HepG2 (cell line): ENCODE measurements around the gene GRB7. TPM values are rescaled to one million over a fixed set of nuclear protein-coding genes. Genes with fewer than 3 reads are reported as not detected.

ENCODE experiments used
- ATF3 ChIP-seq: sonication (generic); formaldehyde crosslinking; IDR thresholded peaks from 2 replicates; pipeline ENCODE4 v1.4.0; 2020; ENCODE audit warnings: missing genetic modification reagents
- CBX2 ChIP-seq, 2 experiments: fragments of 200-600 bp in 1 of 2; sonication (generic); formaldehyde crosslinking in 1 of 2; IDR thresholded peaks; 2 replicates each; pipeline versions ENCODE4 v1.7.0 to v1.8.1; 2018 to 2022; ENCODE audit warnings: low read depth in 2 of 2, low read length in 1 of 2, mild to moderate bottlenecking in 1 of 2, missing genetic modification reagents in 1 of 2
- EED ChIP-seq: sonication (generic); formaldehyde crosslinking; IDR thresholded peaks from 2 replicates; pipeline ENCODE4 v1.5.0; 2020; ENCODE audit warnings: mild to moderate bottlenecking, missing genetic modification reagents
- GRHL1 ChIP-seq: sonication (generic); formaldehyde crosslinking; conservative IDR thresholded peaks from 2 replicates; pipeline ENCODE4 v1.8.0; 2022; ENCODE audit warnings: missing genetic modification reagents
- KLF13 ChIP-seq: sonication (generic); formaldehyde crosslinking; IDR thresholded peaks from 2 replicates; pipeline ENCODE4 v1.4.0; 2020; ENCODE audit warnings: mild to moderate bottlenecking, missing genetic modification reagents
- MATR3 ChIP-seq: sonication (generic); formaldehyde crosslinking; IDR thresholded peaks from 2 replicates; pipeline ENCODE4 v1.4.0; 2020; ENCODE audit warnings: missing genetic modification reagents
- NFE2 ChIP-seq: sonication (generic); formaldehyde crosslinking; IDR thresholded peaks from 2 replicates; pipeline ENCODE4 v1.4.0; 2020; ENCODE audit warnings: missing genetic modification reagents
- NFE2L1 ChIP-seq: sonication (generic); formaldehyde crosslinking; IDR thresholded peaks from 2 replicates; pipeline ENCODE4 v1.4.0; 2020; ENCODE audit warnings: missing genetic modification reagents, mild to moderate bottlenecking, borderline replicate concordance
- NR1H2 ChIP-seq: sonication (generic); formaldehyde crosslinking; IDR thresholded peaks from 2 replicates; pipeline ENCODE4 v1.8.1; 2022; ENCODE audit warnings: low read depth, missing genetic modification reagents, borderline replicate concordance
- RELA ChIP-seq: sonication (generic); formaldehyde crosslinking; IDR thresholded peaks from 2 replicates; pipeline ENCODE4 v1.4.0; 2020; ENCODE audit warnings: missing genetic modification reagents
- TAF15 ChIP-seq: fragments of 200-400 bp; formaldehyde crosslinking; IDR thresholded peaks from one replicate; pipeline ENCODE4 v1.6.1; 2018; ENCODE audit warnings: mild to moderate bottlenecking, low read depth, low read length; ENCODE audit not compliant: poor library complexity, severe bottlenecking
- TBX3 ChIP-seq: fragments of 450-650 bp; IDR thresholded peaks from 2 replicates; pipeline ENCODE4 v1.6.1; 2017; ENCODE audit warnings: antibody characterized with exemption, mild to moderate bottlenecking, inconsistent platforms, borderline replicate concordance
- TRIM24 ChIP-seq: sonication (generic); formaldehyde crosslinking; IDR thresholded peaks from 2 replicates; pipeline ENCODE4 v1.8.0; 2022; ENCODE audit warnings: mild to moderate bottlenecking, missing genetic modification reagents
- ZBTB38 ChIP-seq: sonication (generic); formaldehyde crosslinking; IDR thresholded peaks from 2 replicates; pipeline ENCODE4 v1.5.1; 2020; ENCODE audit warnings: mild to moderate bottlenecking, missing genetic modification reagents
- ZNF329 ChIP-seq: sonication (generic); formaldehyde crosslinking; IDR thresholded peaks from 2 replicates; pipeline ENCODE4 v1.9.0; 2021; ENCODE audit warnings: low read depth, mild to moderate bottlenecking, missing genetic modification reagents
- ZNF432 ChIP-seq: sonication (generic); formaldehyde crosslinking; IDR thresholded peaks from 2 replicates; pipeline ENCODE4 v1.5.0; 2020; ENCODE audit warnings: missing genetic modification reagents, mild to moderate bottlenecking, borderline replicate concordance
- ZNF510 ChIP-seq: sonication (generic); formaldehyde crosslinking; IDR thresholded peaks from 2 replicates; pipeline ENCODE4 v1.4.0; 2020; ENCODE audit warnings: low read depth, mild to moderate bottlenecking, missing genetic modification reagents
- ZNF557 ChIP-seq: sonication (generic); formaldehyde crosslinking; IDR thresholded peaks from 2 replicates; pipeline ENCODE4 v1.4.0; 2020; ENCODE audit warnings: missing genetic modification reagents
- ZNF83 ChIP-seq: sonication (generic); formaldehyde crosslinking; IDR thresholded peaks from 2 replicates; pipeline ENCODE4 v1.4.0; 2020; ENCODE audit warnings: missing genetic modification reagents, mild to moderate bottlenecking, borderline replicate concordance
- polyA plus RNA-seq, 8 experiments: library from polyadenylated mRNA; depleted of rRNA in 3 of 8; stranded (reverse) in 7 of 8; unstranded in 1 of 8; fragments of >200 nt; fragmentation: Illumina TruSeq in 4 of 8; extraction: Trizol in 4 of 8; gene quantifications; 2 replicates each; pipeline versions ENCODE4 v1.2.1 to v1.2.3, GENCODE V29; 2011 to 2016; ENCODE audit warnings: low read depth in 4 of 8, missing spikeins in 1 of 8, mixed read lengths in 1 of 8; ENCODE audit not compliant: insufficient read depth in 1 of 8
- total RNA-seq, 5 experiments: library from RNA; depleted of rRNA; stranded (reverse); fragments of >200 nt; fragmentation: Illumina TruSeq; extraction: Trizol; gene quantifications; 2 replicates each; pipeline ENCODE4 v1.2.3, GENCODE V29; 2016; ENCODE audit warnings: low read depth in 1 of 5
- TF ChIP-seq, protein P1 (sequence below): sonication (generic); formaldehyde crosslinking; IDR thresholded peaks from 2 replicates; pipeline ENCODE4 v1.9.0; 2021; ENCODE audit warnings: missing genetic modification reagents, mild to moderate bottlenecking, borderline replicate concordance
- TF ChIP-seq, protein P2 (sequence below), 2 experiments: IDR thresholded peaks; 2 replicates each; pipeline ENCODE4 v1.6.1; 2011 to 2012; ENCODE audit warnings: low read length in 2 of 2, borderline replicate concordance in 1 of 2, low read depth in 1 of 2, mild to moderate bottlenecking in 1 of 2, moderate library complexity in 1 of 2

GRB7 gene
- total and polyA plus RNA-seq, 2 of the 13 experiments (the other 11 are each of a cell fraction or from before 2014, with no cell fraction given), result 60.2 to 77.7 TPM

- TF ChIP-seq TAF15 (peak; percentile 52), ZNF510 (CRISPR knock-in tag) (0 out of 2 replicates have a peak, but pooled peaks have one; percentile 63), TBX3 (no peak; the same call in 1 of the 2 replicates), ZNF83 (CRISPR knock-in tag) (peak; percentile 82), NFE2 (CRISPR knock-in tag) (no peak), ZBTB38 (CRISPR knock-in tag) (peak; percentile 85; the same call in 1 of the 2 replicates), RELA (CRISPR knock-in tag) (peak; percentile 74), NR1H2 (CRISPR knock-in tag) (peak; percentile 88; the same call in 1 of the 2 replicates), NFE2L1 (CRISPR knock-in tag) (no peak), GRHL1 (CRISPR knock-in tag) (no peak), EED (peak; percentile 89; the same call in 1 of the 2 replicates), ZNF557 (CRISPR knock-in tag) (0 out of 2 replicates have a peak, but pooled peaks have one; percentile 28), ATF3 (CRISPR knock-in tag) (0 out of 2 replicates have a peak, but pooled peaks have one; percentile 47), KLF13 (CRISPR knock-in tag) (0 out of 2 replicates have a peak, but pooled peaks have one; percentile 83), TRIM24 (CRISPR knock-in tag) (no peak), ZNF329 (no peak; the same call in none of the 2 replicates), ZNF432 (CRISPR knock-in tag) (no peak), CBX2 (IDR thresholded peaks at IDR 0.05; ENCODE audit: low read depth, low read length) (no peak), CBX2 (CRISPR knock-in tag; IDR thresholded peaks at IDR 0.05; ENCODE audit: low read depth) (peak; percentile 76; the same call in 1 of the 2 replicates), MATR3 (no peak)
- TF ChIP-seq, protein P1, sequence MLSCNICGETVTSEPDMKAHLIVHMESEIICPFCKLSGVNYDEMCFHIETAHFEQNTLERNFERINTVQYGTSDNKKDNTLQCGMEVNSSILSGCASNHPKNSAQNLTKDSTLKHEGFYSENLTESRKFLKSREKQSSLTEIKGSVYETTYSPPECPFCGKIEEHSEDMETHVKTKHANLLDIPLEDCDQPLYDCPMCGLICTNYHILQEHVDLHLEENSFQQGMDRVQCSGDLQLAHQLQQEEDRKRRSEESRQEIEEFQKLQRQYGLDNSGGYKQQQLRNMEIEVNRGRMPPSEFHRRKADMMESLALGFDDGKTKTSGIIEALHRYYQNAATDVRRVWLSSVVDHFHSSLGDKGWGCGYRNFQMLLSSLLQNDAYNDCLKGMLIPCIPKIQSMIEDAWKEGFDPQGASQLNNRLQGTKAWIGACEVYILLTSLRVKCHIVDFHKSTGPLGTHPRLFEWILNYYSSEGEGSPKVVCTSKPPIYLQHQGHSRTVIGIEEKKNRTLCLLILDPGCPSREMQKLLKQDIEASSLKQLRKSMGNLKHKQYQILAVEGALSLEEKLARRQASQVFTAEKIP (CRISPR knock-in tag), result no peak
- TF ChIP-seq, protein P2, sequence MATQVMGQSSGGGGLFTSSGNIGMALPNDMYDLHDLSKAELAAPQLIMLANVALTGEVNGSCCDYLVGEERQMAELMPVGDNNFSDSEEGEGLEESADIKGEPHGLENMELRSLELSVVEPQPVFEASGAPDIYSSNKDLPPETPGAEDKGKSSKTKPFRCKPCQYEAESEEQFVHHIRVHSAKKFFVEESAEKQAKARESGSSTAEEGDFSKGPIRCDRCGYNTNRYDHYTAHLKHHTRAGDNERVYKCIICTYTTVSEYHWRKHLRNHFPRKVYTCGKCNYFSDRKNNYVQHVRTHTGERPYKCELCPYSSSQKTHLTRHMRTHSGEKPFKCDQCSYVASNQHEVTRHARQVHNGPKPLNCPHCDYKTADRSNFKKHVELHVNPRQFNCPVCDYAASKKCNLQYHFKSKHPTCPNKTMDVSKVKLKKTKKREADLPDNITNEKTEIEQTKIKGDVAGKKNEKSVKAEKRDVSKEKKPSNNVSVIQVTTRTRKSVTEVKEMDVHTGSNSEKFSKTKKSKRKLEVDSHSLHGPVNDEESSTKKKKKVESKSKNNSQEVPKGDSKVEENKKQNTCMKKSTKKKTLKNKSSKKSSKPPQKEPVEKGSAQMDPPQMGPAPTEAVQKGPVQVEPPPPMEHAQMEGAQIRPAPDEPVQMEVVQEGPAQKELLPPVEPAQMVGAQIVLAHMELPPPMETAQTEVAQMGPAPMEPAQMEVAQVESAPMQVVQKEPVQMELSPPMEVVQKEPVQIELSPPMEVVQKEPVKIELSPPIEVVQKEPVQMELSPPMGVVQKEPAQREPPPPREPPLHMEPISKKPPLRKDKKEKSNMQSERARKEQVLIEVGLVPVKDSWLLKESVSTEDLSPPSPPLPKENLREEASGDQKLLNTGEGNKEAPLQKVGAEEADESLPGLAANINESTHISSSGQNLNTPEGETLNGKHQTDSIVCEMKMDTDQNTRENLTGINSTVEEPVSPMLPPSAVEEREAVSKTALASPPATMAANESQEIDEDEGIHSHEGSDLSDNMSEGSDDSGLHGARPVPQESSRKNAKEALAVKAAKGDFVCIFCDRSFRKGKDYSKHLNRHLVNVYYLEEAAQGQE (IDR thresholded peaks at IDR 0.05; ENCODE audit: borderline replicate concordance in 1 of 2, low read depth in 1 of 2, low read length in 2 of 2), result no peak
Observed at GRCh38 chr17:39754161-39754957, 16.6 kb downstream of the GRB7 start (continued).
